GM11168 (cell line): Measurements from ENCODE around the gene LDB2.
"Not testable (repeated sequence)": the region's sequence is repeated elsewhere in the genome, so short reads cannot be mapped to it uniquely, and the experiment has no call there.

Source experiments
- in situ Hi-C: fragments of 300-500 bp; cut with MboI; formaldehyde crosslinking; loops from one replicate; pipeline ENCODE4 v1.12.0; 2022; ENCODE audit warnings: low sequenced_read_pairs; ENCODE audit not compliant: unreplicated experiment

The LDB2 gene

DNA sequence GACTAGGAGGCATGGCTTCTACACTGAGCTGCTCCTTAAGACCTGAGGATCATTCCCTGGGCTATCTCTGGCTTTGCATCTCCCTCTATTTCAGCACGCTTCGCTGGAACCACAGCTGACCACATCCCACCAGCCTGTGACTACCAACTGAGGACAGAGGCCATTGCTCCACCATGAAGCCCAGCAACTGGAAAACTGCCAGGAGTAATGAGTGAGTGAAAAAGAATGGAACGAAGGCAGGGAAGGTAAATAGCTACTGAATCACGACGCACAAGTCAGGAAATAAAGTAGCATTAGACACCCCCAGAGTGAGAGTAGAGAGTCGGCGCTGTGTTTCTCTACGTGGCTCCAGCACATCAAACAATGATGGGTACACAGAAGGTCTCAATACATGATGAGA, 314.7 kb downstream of the LDB2 start:
- in situ Hi-C loops: no loop called here

GRCh38 chr4:16582526-16582925, 315.9 kb downstream of the LDB2 start:
- in situ Hi-C loops: no loop called here

DNA sequence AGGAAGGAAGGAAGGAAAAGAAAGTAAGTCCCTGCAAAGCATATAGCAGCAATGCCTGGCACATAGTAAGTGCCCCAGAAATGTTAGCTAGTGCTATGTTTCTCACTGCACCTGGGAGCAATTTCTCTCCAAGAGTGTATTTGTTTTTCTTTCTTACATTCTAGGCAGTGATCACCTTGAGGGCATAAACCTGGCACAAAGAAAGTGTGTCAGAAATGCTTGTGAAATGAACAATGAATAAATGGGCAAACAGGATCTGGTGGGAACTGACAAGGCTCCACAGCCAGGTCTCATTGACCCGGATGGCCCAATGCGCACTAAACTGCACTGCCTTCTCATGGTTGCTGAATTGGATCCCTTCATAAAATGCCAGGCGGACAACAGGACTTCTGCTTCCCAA, 316.4 kb downstream of the LDB2 start:
- in situ Hi-C loops: no loop called here

- in situ Hi-C loops: no loop called here
These were observed 317.3 kb downstream of the LDB2 start for GRCh38 chr4:16581117-16581516.

- in situ Hi-C loops: no loop called here
These were observed 317.9 kb downstream of the LDB2 start for GRCh38 chr4:16580514-16580913.

DNA sequence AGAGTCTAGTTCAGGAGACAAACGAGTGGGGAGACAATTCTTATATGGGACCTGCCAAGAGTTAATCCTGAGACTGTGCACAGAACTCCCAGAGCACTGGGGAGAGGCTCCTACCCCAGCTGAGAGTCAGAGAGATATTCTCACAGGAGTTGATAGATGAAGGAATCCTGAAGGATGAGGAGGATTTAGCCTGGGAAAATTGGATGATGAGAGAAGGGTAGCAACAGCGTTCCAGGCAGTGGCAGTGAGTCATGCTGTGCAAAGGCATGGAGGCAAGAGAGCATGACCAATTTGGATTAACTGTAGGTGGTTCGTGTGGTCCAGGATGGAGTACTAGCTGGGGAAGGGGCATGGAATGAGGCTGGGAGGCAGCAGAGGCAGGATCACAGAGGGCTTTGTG, 318.6 kb downstream of the LDB2 start:
- in situ Hi-C loops: no loop called here

DNA sequence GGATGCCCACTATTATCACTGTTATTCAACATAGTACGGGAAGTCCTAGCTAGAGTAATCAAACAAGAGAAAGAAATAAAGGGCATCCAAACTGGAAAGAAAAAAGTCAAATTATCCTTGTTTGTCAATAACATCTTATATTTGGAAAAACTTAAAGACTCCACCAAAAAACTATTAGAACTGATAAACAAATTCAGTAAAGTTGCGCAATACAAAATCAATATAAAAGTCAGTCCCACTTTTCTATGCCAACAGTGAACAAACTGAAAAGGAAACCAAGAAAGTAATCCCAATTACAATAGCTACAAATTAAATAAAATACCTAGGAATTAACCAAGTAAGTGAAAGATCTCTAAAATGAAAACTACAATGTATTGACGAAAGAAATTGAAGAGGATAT, 321.3 kb downstream of the LDB2 start:
- in situ Hi-C loops: no loop called here

- in situ Hi-C loops: no loop called here
These were observed 323.5 kb downstream of the LDB2 start for GRCh38 chr4:16574981-16575380.

DNA sequence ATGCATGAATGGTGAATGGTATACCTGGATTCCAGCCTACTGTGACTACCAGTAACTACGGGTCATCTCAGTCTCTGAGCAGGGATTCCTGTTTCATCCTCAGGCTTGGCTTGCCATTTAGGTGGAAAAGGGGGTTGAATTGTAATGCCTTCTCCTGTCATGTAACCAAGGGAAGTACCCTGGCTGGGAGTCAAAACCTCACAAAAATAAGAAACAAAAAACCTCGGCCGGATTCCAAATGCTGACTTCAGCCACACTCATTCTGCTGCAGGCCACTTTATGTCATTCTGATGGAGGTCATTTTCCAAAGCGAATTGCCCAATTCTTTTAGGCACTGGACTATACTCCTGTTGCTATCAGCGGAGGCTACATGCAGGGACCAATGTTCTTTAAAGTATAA, 324.7 kb downstream of the LDB2 start:
- in situ Hi-C loops: no loop called here

GRCh38 chr4:16573206-16573605, 325.2 kb downstream of the LDB2 start:
- in situ Hi-C loops: no loop called here

DNA sequence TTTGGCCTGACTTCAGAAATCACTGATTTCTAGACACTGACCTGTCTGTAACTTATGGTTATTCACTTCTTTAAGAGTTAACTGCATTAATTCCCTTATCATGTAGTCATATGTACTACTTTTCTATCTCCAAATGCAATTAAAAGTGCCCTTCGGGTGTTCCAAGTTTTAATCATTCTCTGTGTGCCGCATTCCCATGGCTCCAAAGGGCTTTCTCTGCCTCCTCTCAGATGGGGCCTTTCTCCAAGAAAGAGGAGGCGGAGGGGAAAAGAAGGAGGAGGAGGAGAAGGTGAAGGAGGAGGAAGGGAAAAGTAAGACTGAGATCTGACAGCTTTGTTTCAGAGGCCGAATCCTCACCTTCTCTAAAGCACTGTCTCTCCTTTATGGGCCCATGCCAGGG, 325.8 kb downstream of the LDB2 start:
- in situ Hi-C loops: no loop called here

DNA sequence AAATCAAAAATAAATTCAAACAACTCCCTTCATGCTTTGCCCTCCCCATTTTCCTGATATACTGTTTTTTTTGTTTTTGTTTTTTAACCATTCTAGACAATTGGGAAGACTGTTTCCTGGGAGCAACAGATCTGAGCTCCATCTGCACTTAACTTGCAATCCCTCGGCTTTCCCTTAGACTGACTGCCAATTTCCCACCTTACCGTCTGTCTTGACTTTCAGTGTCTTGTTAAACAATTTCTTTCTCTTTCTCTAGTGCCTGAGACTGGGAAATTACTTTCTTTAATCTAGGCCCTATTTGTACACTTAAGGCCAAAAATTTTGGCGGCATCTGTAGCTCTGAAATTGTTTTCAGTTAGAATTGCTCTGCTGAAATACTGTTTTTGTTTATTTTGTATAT, 326.3 kb downstream of the LDB2 start:
- in situ Hi-C loops: no loop called here

DNA sequence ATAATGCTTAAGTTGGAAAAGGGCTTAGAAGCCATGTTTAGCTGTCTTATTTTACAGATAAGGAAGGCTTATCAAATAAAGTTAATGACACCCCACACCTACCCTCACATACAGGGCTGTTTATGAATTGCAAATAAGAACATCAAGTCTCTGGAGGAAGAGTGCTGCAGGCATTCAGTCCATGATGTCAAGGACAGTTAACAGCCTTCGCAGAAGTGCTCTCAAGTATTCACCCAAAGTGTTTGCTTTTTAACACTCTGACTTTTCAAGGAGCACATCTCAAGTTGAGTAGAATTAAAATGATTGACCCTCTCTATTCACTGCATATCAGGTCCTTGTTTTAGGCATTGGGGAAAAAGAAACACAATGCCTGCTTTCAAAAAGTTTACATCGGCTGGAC, 328.7 kb downstream of the LDB2 start:
- in situ Hi-C loops: no loop called here

- in situ Hi-C loops: not testable (repeated sequence)
These were observed 341.1 kb downstream of the LDB2 start for GRCh38 chr4:16557316-16557715.

DNA sequence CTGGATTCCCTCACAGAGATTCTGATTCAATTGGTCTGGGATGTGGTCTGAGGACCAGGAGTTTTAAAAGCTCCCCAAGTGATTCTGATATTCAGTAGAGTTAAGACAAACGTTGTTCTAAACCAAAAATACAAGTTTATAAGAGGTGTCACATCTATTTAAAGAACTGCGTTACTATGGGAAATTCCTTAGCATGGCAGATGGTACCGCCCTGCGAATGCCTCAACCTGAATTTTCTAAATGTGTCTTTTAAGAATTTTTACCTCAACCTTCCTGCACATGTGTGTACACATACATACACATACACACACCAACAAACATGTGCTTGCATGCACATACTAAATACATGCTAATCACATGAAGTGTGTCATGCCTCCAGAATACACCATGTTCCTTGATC, 343.3 kb downstream of the LDB2 start:
- in situ Hi-C loops: no loop called here

- in situ Hi-C loops: no loop called here
These were observed 347.9 kb downstream of the LDB2 start for GRCh38 chr4:16550531-16550930.

- in situ Hi-C loops: no loop called here
These were observed 352.8 kb downstream of the LDB2 start for GRCh38 chr4:16545656-16546055.

GRCh38 chr4:16544869-16545268, 353.6 kb downstream of the LDB2 start:
- in situ Hi-C loops: no loop called here

GRCh38 chr4:16544251-16544721, 354.2 kb downstream of the LDB2 start:
- in situ Hi-C loops: no loop called here

DNA sequence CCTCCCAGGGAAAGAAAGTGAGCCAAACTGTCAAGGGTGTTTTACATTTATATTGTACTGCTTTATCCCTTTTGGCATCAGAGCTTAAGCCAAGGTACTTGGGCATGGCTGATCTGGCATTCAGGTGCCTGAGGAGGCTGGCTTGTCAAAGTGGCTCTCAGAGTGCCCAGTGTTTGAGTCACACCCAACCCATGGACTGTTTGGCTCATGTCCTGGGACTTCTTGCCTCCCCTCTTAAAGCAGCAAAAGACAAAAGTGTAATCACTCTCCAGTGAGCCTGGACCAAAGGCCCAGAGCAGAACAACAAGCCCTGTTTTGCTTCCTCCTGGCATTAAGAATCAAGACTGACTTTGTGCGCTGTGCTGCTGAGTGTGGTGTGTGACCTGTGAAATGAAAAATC, 360.5 kb downstream of the LDB2 start:
- in situ Hi-C loops: no loop called here

GRCh38 chr4:16532240-16532970, 366.0 kb downstream of the LDB2 start:
- in situ Hi-C loops: no loop called here
